Type B pancreatic cell (in vitro differentiated cells): ENCODE results near the gene FARP1. TPM values are rescaled to one million over a fixed set of nuclear protein-coding genes. Genes with fewer than 3 reads are reported as not detected.

ENCODE experiments used
- DNase-seq: peaks from one replicate; pipeline ENCODE4 v3.0.0; 2021; ENCODE audit warnings: mixed read lengths; ENCODE audit not compliant: unreplicated experiment; ENCODE audit errors: extremely low spot score
- H3K27ac Mint-ChIP-seq: 2 replicates; pipeline ENCODE4 v1.8.0; 2021; ENCODE audit warnings: mild to moderate bottlenecking, mixed read lengths
- H3K27me3 Mint-ChIP-seq: 2 replicates; pipeline ENCODE4 v1.8.0; 2021; ENCODE audit warnings: mixed read lengths
- H3K36me3 Mint-ChIP-seq: 2 replicates; pipeline ENCODE4 v1.8.0; 2021; ENCODE audit warnings: mixed read lengths
- H3K4me1 Mint-ChIP-seq: one replicate; pipeline ENCODE4 v1.8.0; 2021; ENCODE audit warnings: mixed read lengths; ENCODE audit not compliant: unreplicated experiment
- H3K4me3 Mint-ChIP-seq: 2 replicates; pipeline ENCODE4 v1.8.0; 2021; ENCODE audit warnings: mild to moderate bottlenecking, mixed read lengths
- H3K9me3 Mint-ChIP-seq: 2 replicates; pipeline ENCODE4 v1.8.0; 2021; ENCODE audit warnings: mixed read lengths
- total RNA-seq: library from RNA; stranded (reverse); gene quantifications from 2 replicates; pipeline ENCODE4 v1.2.1, GENCODE V29; 2021; ENCODE audit warnings: low replicate concordance
- TF ChIP-seq, protein P1 (sequence below): fragments of 200-600 bp; sonication (generic); conservative IDR thresholded peaks from 2 replicates; pipeline ENCODE4 v1.5.0; 2021; ENCODE audit warnings: antibody characterized with exemption, mild to moderate bottlenecking

The FARP1 gene
- total RNA-seq, 1 donor from 2014 or later: 195 TPM

DNA sequence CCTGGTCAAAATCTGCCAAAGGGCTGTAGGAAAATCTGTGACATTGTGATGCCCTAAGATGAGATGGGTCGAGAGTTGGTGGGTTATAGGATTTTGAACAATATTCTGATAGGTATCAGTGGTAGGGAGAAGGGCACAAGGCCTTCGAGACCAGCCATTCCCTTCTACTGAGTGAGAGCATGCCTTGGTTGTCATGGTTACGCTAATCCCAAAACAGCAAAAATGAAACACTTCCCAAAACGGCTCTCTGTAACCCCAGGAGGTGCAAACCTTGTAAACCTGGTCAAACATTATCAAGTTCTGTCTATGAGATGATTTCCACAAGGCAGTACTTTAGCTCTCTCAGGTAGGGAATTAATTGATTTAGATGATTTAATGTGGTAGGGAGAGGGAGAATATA is 192.8 kb downstream of the FARP1 start:
- Mint-ChIP-seq H3K27me3 (no peaks in the 10 kb centered on the region), H3K9me3 (peaks cover 12% of the 10 kb centered on the region), H3K4me1 (peaks cover 27% of the 10 kb centered on the region), H3K36me3 (peaks cover 29% of the 10 kb centered on the region), H3K4me3 (no peak overlapping the region), H3K27ac (no peak overlapping the region)
- TF ChIP-seq, protein P1, sequence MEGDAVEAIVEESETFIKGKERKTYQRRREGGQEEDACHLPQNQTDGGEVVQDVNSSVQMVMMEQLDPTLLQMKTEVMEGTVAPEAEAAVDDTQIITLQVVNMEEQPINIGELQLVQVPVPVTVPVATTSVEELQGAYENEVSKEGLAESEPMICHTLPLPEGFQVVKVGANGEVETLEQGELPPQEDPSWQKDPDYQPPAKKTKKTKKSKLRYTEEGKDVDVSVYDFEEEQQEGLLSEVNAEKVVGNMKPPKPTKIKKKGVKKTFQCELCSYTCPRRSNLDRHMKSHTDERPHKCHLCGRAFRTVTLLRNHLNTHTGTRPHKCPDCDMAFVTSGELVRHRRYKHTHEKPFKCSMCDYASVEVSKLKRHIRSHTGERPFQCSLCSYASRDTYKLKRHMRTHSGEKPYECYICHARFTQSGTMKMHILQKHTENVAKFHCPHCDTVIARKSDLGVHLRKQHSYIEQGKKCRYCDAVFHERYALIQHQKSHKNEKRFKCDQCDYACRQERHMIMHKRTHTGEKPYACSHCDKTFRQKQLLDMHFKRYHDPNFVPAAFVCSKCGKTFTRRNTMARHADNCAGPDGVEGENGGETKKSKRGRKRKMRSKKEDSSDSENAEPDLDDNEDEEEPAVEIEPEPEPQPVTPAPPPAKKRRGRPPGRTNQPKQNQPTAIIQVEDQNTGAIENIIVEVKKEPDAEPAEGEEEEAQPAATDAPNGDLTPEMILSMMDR: no peak
- DNase-seq: no peak

DNA sequence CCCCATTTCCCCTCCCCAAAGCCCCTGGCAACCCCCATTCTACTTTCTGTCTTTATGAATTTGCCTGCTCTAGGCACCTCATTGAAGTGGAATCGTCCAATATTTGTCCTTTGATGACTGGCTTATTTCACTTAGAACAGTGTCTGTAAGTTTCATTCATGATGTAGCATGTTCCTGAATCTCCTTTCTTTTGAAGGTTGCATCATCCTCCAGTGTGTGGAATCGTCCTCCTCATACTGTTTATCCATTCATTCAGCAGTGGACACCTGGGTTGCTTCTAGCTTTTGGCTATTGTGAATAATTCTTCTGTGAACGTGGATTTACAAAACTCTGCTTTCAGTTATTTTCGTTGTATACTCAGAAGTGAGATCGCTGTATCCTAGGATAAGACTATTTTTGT is 195.4 kb downstream of the FARP1 start:
- DNase-seq: no peak
- peaks cover 33% of the 10 kb centered on the region for H3K36me3 Mint-ChIP-seq
- no peak overlapping the region for H3K4me3 Mint-ChIP-seq
- H3K27me3 Mint-ChIP-seq: no peaks in the 10 kb centered on the region
- H3K27ac Mint-ChIP-seq: peak overlapping the region; percentile 20
- TF ChIP-seq, protein P1: no peak
- peaks cover 19% of the 10 kb centered on the region for H3K4me1 Mint-ChIP-seq
- peaks cover 12% of the 10 kb centered on the region for H3K9me3 Mint-ChIP-seq

DNA sequence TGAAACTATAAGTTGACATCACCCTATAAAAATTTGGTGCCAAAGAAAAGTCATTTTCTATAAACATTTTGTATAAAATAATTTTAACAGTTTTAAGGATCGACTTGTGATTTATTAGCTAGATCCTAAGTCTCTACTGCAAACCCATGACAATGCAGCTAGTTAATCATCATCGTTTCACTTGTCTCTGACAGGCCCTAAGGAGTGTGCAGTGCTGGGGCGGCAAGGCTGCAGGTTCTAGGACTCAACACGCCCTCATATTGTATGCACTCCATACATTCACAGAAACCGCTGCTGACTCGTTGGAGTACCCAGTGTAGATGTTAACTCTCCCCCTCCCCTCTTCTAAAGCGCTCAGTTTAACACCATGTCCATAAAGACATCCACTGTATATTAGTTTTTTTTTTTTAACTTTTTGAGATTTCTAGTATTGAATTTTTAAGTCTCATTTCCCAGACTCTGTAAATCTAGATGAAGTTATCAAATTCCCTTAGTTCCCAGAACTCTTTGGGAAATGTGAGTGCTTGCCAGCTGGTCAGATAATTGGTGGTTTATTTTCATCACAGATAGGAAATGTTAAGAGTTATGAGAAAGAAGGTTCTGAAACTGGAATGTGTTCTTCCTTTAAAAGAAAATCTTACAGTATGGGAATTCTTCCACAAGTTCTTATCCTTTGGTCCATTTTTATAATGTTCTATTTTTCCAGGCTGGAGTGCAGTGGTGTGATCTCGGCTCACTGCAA is 197.0 kb downstream of the FARP1 start:
- DNase-seq: no peak
- peaks cover 35% of the 10 kb centered on the region for H3K36me3 Mint-ChIP-seq
- no peaks in the 10 kb centered on the region for H3K27me3 Mint-ChIP-seq
- H3K4me1 Mint-ChIP-seq: peaks cover 26% of the 10 kb centered on the region
- TF ChIP-seq, protein P1: no peak
- H3K27ac Mint-ChIP-seq: no peak overlapping the region
- no peak overlapping the region for H3K4me3 Mint-ChIP-seq
- H3K9me3 Mint-ChIP-seq: peaks cover 8% of the 10 kb centered on the region

DNA sequence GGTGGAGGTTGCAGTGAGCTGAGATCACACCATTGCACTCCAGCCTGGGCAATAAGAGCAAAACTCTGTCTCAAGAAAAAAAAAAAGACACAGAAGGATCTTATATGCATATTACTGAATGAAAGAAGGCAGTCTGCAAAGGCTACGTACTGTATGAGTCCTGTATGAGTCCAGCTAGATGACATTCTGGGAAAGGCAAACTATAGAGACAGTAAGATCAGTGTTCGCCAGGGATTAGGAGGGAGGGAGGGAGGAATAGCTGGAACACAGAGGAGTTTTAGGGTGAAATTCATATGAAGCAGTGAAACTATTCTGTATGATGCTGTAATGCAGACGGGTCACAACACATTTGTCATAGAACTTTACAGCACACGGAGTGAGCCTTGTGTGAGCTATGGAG is 200.1 kb downstream of the FARP1 start:
- Mint-ChIP-seq H3K9me3 (peaks cover 5% of the 10 kb centered on the region), H3K4me3 (no peak overlapping the region), H3K27me3 (no peaks in the 10 kb centered on the region), H3K27ac (no peak overlapping the region), H3K36me3 (peaks cover 43% of the 10 kb centered on the region), H3K4me1 (peaks cover 24% of the 10 kb centered on the region)
- DNase-seq: no peak
- TF ChIP-seq, protein P1: no peak

DNA sequence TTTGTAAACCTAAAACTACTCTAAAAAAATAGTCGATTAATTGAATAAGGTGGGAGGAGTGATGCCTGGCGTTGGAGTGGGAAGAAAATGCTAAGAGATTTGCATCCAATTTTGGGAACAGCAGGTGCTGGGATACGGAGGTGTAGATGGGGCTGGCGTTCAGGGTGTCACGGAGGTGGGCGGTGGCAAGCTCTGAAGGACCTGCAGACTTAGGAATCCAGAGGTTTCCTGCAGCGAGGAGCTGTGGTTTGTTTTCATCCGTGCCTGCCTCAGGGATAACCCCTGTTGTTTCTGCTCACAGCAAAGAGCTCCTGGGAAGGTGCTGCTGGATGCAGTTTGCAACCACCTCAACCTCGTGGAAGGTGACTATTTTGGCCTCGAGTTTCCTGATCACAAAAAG is 200.6 kb downstream of the FARP1 start:
- DNase-seq: no peak
- Mint-ChIP-seq H3K27me3 (no peaks in the 10 kb centered on the region), H3K36me3 (peaks cover 39% of the 10 kb centered on the region), H3K9me3 (peaks cover 5% of the 10 kb centered on the region), H3K27ac (no peak overlapping the region), H3K4me3 (no peak overlapping the region), H3K4me1 (peaks cover 19% of the 10 kb centered on the region)
- TF ChIP-seq, protein P1: no peak
